ENCODE measurements around the gene PSMB2.

PSMB2 gene

GRCh38 chr1:35556484-35557117, 84.7 kb downstream of the PSMB2 start:
- Histone ChIP-seq H3K4me3 (ENCODE audit: low read length) (peak overlapping the region; percentile 80), H3K4me1 (ENCODE audit: control insufficient read depth, insufficient read depth, low read length) (peaks cover 49% of the 10 kb centered on the region), H3K27me3 (ENCODE audit: control insufficient read depth, insufficient read depth, low read length) (no peaks in the 10 kb centered on the region), H3K36me3 (ENCODE audit: control insufficient read depth, insufficient read depth, low read length) (no peaks in the 10 kb centered on the region), H3K9ac (ENCODE audit: low read length) (peak overlapping the region; percentile 85), H3K9me3 (ENCODE audit: control insufficient read depth, low read length) (no peaks in the 10 kb centered on the region)

DNA sequence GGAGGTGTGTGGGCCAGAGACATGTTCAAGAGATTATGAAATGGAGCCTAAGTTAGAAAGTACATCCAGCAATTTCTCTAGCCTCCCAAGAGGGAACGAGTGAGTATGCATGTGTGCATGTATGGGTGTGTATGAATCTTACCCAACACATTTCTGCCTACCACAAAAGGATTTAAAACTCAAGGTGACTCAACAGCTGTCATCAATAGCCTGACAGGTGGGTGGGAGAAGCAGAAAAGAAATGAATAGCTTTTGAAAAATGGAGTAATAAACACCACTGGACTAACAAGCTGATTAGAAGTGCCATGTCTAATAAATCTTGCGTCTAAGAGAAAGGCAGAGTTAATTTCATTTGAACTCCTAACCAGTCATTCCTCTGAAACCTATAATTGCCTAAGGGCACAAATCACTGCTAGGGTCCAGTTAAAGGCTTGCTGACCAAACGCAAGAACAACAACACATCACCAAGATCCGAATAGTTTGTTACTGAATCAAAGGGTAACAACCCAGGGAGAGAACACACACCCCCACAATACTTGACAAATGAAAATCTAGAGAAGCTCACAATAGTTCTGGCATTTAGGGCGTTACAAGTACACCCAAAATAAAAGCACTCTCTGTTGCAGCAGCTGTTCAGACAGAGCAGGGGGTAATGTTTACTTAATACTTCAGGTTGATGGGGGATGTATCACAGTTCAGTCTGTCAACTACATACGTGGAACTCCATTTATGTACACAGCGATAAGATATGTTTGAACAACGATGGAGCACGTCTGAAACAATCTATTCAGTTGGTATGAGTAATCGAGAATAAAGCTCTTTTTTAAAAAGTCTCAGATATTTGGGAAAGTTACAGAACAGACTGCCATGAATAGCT, 85.5 kb downstream of the PSMB2 start:
- peak overlapping the region; percentile 85 for H3K9ac ChIP-seq (ENCODE audit: low read length)
- peaks cover 43% of the 10 kb centered on the region for H3K4me1 ChIP-seq (ENCODE audit: control insufficient read depth, insufficient read depth, low read length)
- H3K9me3 ChIP-seq (ENCODE audit: control insufficient read depth, low read length), result no peaks in the 10 kb centered on the region
- H3K36me3 ChIP-seq (ENCODE audit: control insufficient read depth, insufficient read depth, low read length), result no peaks in the 10 kb centered on the region
- no peaks in the 10 kb centered on the region for H3K27me3 ChIP-seq (ENCODE audit: control insufficient read depth, insufficient read depth, low read length)
- H3K4me3 ChIP-seq (ENCODE audit: low read length), result no peak overlapping the region

GRCh38 chr1:35555212-35555584, 86.1 kb downstream of the PSMB2 start:
- no peak overlapping the region for H3K9ac ChIP-seq (ENCODE audit: low read length)
- H3K36me3 ChIP-seq (ENCODE audit: control insufficient read depth, insufficient read depth, low read length), result no peaks in the 10 kb centered on the region
- H3K4me3 ChIP-seq (ENCODE audit: low read length), result no peak overlapping the region
- no peaks in the 10 kb centered on the region for H3K9me3 ChIP-seq (ENCODE audit: control insufficient read depth, low read length)
- H3K27me3 ChIP-seq (ENCODE audit: control insufficient read depth, insufficient read depth, low read length), result no peaks in the 10 kb centered on the region
- H3K4me1 ChIP-seq (ENCODE audit: control insufficient read depth, insufficient read depth, low read length), result peaks cover 37% of the 10 kb centered on the region

GRCh38 chr1:35554266-35555211, 86.8 kb downstream of the PSMB2 start:
- Histone ChIP-seq H3K4me3 (ENCODE audit: low read length) (no peak overlapping the region), H3K27me3 (ENCODE audit: control insufficient read depth, insufficient read depth, low read length) (no peaks in the 10 kb centered on the region), H3K4me1 (ENCODE audit: control insufficient read depth, insufficient read depth, low read length) (peaks cover 36% of the 10 kb centered on the region), H3K36me3 (ENCODE audit: control insufficient read depth, insufficient read depth, low read length) (no peaks in the 10 kb centered on the region), H3K9ac (ENCODE audit: low read length) (no peak overlapping the region), H3K9me3 (ENCODE audit: control insufficient read depth, low read length) (no peaks in the 10 kb centered on the region)

DNA sequence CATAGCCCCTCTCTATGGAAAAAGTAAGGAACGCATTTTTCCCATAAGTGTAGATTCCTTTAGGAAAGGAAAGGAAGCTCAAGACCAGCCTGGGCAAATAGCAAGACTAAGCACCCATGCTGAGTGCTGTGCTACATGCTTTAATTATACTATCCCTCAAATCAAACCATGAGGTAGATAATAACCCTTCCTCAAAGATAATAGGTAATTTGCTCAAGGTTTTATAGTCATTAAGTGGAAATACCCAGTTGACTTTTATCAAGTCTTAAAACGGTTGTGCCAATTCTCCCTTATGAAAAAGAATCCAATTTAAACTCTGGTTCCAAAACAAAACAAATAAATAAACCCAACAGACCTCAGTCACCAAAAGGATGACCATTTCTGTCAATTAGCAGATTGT, 87.5 kb downstream of the PSMB2 start:
- H3K36me3 ChIP-seq (ENCODE audit: control insufficient read depth, insufficient read depth, low read length), result no peaks in the 10 kb centered on the region
- no peak overlapping the region for H3K9ac ChIP-seq (ENCODE audit: low read length)
- H3K4me3 ChIP-seq (ENCODE audit: low read length), result no peak overlapping the region
- no peaks in the 10 kb centered on the region for H3K27me3 ChIP-seq (ENCODE audit: control insufficient read depth, insufficient read depth, low read length)
- no peaks in the 10 kb centered on the region for H3K9me3 ChIP-seq (ENCODE audit: control insufficient read depth, low read length)
- peaks cover 36% of the 10 kb centered on the region for H3K4me1 ChIP-seq (ENCODE audit: control insufficient read depth, insufficient read depth, low read length)

Measured in mucosa of stomach (tissue), 1 donor.